BLaER1 treated with 17β-estradiol and CSF1 and Interleukin-3, amounts not matched to agents 10 nM and 100 nM (cell line): Measurements from ENCODE around the gene ABHD14A.

Experiments
- H3K27ac ChIP-seq, 11 experiments: shearing (Covaris generic); formaldehyde crosslinking; 2 replicates each; pipeline ENCODE4 v1.8.1; 2022
- H3K27me3 ChIP-seq, 11 experiments: shearing (Covaris generic); formaldehyde crosslinking; 2 replicates each; pipeline ENCODE4 v1.8.1; 2022
- H3K36me3 ChIP-seq, 11 experiments: shearing (Covaris generic); formaldehyde crosslinking; 2 replicates each; pipeline ENCODE4 v1.8.1; 2022
- H3K4me1 ChIP-seq, 10 experiments: shearing (Covaris generic); formaldehyde crosslinking; 2 replicates each; pipeline ENCODE4 v1.8.1; 2022
- H3K4me2 ChIP-seq, 11 experiments: shearing (Covaris generic); formaldehyde crosslinking; 2 replicates each; pipeline ENCODE4 v1.8.1; 2022
- H3K4me3 ChIP-seq, 10 experiments: shearing (Covaris generic); formaldehyde crosslinking; 2 replicates each; pipeline ENCODE4 v1.8.1; 2022
- H3K9ac ChIP-seq, 11 experiments: shearing (Covaris generic); formaldehyde crosslinking; 2 replicates each; pipeline ENCODE4 v1.8.1; 2022
- H3K9me3 ChIP-seq, 11 experiments: shearing (Covaris generic); formaldehyde crosslinking; replicated peaks in 1 of 11; 2 replicates each; pipeline ENCODE4 v1.8.1; 2022
- H4K20me1 ChIP-seq, 11 experiments: shearing (Covaris generic); formaldehyde crosslinking; 2 replicates each; pipeline ENCODE4 v1.8.1; 2022
- Cebpa-rat ChIP-seq, 11 experiments: shearing (Covaris generic); IDR thresholded peaks; 2 replicates each; pipeline ENCODE4 v1.8.1; 2022

Gene ABHD14A

GRCh38 chr3:51959651-51960050 lies 15.2 kb upstream of the ABHD14A start:
- Histone ChIP-seq H3K27me3 (peaks cover 27 to 33% (median 30%) of the 10 kb centered on the region in 11 experiments), H3K4me3 (no peak overlapping the region), H3K9me3 (no peaks in the 10 kb centered on the region), H3K9ac (no peak overlapping the region), H3K27ac (no peak overlapping the region), H3K4me2 (no peak overlapping the region), H4K20me1 (peaks cover 0 to 75% (median 26%) of the 10 kb centered on the region in 11 experiments; a peak in 15 of 22 replicates), H3K36me3 (peaks cover 8 to 48% (median 38%) of the 10 kb centered on the region in 11 experiments), H3K4me1 (peaks cover 25 to 70% (median 45%) of the 10 kb centered on the region in 10 experiments)
- no peak for TF ChIP-seq Cebpa-rat (IDR thresholded peaks at IDR 0.05)

DNA sequence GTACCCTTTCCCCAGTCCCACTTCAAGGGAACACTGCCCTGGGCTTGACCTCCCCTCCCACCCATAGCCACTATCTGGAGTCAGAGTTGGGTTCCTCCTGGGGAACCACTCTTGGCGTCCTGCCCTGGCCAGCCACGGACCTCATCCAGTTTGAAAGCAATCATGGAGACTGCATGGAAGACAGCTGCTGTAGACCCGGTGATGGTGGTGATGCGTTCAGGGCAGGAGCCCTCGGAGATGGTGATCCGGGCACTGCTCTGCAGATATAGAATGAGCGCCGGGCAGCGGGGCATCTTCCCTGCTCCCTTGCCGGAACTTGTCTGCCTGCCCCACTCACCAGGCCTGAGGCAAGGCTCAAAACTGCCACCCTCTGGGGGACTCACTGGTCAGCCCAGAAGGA lies 14.5 kb upstream of the ABHD14A start:
- TF ChIP-seq Cebpa-rat (IDR thresholded peaks at IDR 0.05), result no peak
- peaks cover 0 to 68% (median 24%) of the 10 kb centered on the region in 11 experiments; a peak in 15 of 22 replicates for H4K20me1 ChIP-seq

DNA sequence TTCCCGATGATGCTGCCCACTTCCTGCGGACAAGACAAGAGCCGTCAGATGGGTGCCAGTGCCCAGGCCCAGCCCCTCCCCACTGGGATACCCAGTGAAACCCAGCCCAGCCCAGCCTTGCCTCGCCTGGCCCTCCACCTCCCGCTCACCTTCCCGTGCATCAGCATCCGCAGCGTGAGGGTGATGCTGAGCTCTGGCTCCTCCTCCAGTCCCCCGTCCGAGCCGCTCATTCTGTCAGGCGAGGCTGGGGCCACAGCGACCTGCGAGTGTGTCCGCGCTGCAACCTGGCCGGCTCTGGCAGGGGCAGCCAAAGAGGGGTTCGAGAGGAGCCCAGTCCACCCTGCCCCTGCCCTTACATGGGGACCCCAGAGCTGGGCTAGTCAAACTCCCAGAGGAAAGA lies 13.9 kb upstream of the ABHD14A start:
- Histone ChIP-seq H3K27me3 (peaks cover 14 to 20% (median 17%) of the 10 kb centered on the region in 11 experiments), H3K4me1 (peaks cover 28 to 70% (median 47%) of the 10 kb centered on the region in 10 experiments), H3K27ac (no peak overlapping the region), H3K9ac (no peak overlapping the region), H3K36me3 (peaks cover 8 to 53% (median 38%) of the 10 kb centered on the region in 11 experiments), H3K4me3 (no peak overlapping the region), H3K4me2 (no peak overlapping the region), H4K20me1 (peaks cover 0 to 62% (median 18%) of the 10 kb centered on the region in 11 experiments; a peak in 15 of 22 replicates), H3K9me3 (no peaks in the 10 kb centered on the region)
- no peak for TF ChIP-seq Cebpa-rat (IDR thresholded peaks at IDR 0.05)

More for the DNA sequence above, 14.5 kb upstream of the ABHD14A start:
- Histone ChIP-seq H3K4me2 (no peak overlapping the region), H3K36me3 (peaks cover 8 to 53% (median 38%) of the 10 kb centered on the region in 11 experiments), H3K4me3 (no peak overlapping the region), H3K4me1 (peaks cover 26 to 70% (median 47%) of the 10 kb centered on the region in 10 experiments), H3K27me3 (peaks cover 20 to 26% (median 23%) of the 10 kb centered on the region in 11 experiments), H3K9ac (no peak overlapping the region), H3K9me3 (no peaks in the 10 kb centered on the region), H3K27ac (no peak overlapping the region)

DNA sequence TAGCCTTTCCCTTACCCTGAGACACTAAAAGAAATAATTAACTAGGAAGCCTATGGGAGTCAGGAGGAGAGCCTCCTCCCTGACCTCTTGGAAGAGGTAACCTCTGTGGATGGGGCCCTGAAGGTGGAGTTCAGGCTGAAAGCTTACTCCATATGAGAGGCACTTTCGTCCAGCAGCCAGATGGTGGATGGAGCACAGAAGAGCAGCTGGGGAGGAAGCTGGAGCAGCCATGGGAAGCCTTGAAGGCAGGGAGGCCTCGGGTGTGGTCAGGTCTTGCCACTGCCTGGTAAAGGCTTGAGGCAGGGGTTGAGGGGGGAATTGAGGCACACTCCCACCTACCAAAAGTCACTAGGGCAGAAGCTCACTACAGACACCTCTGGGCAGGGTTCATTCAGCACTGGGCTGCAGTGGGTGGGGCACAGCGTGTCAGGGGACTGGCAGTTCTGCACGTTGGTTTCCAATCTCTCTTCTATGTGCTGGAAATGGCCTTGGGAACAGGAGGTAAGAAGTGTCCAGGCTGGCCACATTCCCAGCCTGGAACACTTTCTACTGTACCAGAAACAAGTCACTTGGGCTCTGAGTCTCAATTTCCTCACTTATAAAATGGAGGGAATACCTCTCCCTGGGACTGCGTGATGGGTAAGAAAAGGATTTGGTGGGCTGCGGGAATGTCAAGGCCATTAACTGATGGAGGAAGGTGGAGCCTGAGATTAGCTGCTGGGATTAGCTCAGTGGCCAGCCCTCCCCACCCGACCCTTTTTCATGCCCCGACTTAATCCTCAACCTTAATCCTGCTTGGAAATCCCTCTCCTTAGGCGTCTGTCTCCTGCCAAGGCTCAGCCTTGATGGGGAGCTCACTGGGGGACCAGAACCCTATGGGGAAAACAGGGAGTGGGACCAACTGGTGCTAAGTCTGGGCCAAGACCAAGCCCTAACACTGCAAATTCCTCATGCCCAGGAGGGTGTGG lies 13.0 kb upstream of the ABHD14A start:
- peaks cover 0 to 53% (median 10%) of the 10 kb centered on the region in 11 experiments; a peak in 13 of 22 replicates for H4K20me1 ChIP-seq
- no peak overlapping the region for H3K4me3 ChIP-seq
- H3K4me1 ChIP-seq, result peaks cover 28 to 70% (median 47%) of the 10 kb centered on the region in 10 experiments
- H3K9me3 ChIP-seq, result no peaks in the 10 kb centered on the region
- no peak for TF ChIP-seq Cebpa-rat (IDR thresholded peaks at IDR 0.05)
- peaks cover 8 to 50% (median 37%) of the 10 kb centered on the region in 11 experiments for H3K36me3 ChIP-seq
- H3K4me2 ChIP-seq, result peak overlapping the region in 3 of 11 experiments; percentile 3 to 21 (median 19); a peak in 2 of 22 replicates
- peak overlapping the region in 1 of 11 experiments; percentile 18; a peak in 1 of 22 replicates for H3K9ac ChIP-seq
- peaks cover 5 to 11% (median 8%) of the 10 kb centered on the region in 11 experiments for H3K27me3 ChIP-seq
- no peak overlapping the region for H3K27ac ChIP-seq

DNA sequence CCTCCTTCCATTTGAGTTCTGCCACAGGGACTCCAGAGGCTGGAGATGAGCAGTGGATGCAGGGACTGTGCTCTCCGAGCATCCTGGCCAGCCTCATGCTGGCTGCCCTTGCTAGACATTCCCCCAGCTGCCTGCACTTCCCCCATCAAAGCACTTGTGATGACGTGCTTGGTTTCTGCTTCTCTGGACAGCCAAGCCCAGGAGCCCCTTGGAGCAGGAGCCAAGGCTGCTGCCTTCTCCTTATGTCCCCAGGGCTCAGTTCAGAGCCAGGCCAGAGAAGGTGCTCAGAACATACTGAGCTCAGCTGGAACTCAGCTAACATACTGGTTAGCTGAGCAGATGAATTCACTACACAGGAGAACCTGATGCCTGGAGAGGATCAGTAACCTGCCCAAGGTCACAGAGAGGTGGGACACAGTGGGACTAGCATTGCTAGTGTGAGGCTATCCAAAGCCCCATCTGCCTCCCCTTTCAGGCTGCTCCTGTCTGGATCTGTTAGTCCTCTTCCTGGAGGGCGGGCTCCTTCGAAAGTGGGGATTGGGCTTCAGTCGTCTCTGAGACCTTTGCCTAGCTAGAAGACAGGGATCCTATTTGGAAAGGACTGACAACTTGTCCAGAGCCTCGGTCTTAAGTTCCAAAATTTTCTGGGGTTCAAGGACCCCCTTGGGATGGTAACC lies 11.9 kb upstream of the ABHD14A start:
- Histone ChIP-seq H3K27ac (no peak overlapping the region), H3K9ac (0 out of 22 replicates have a peak overlapping the region, but pooled peaks of 2 of the 11 experiments have one; percentile 20 to 23)

DNA sequence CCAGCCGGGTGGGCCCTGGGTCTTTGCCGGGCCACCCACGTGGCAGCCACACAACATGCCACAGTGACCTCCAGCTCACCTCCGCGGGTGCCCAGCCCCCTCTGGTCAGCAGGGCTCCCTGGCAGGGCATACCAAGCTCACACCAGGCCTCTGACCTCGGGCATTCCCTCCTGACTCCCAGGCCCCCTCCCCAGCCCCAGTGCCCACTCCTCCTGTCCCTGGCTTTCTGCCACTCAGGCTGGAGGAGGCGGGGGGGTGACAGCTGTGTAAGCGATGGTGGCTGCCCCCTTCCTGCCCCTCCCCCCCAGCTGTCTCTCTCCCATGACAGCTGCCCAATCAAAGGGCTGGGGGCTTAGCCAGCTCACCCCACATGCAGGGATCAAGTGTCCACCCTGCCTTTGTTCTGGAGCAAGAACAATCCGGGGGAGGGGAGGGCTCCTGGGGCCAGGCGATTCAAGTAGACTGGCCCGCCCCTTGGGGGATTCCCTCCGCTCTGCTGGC lies 10.9 kb upstream of the ABHD14A start:
- H3K4me3 ChIP-seq, result no peak overlapping the region
- no peak overlapping the region for H3K27ac ChIP-seq

More for the DNA sequence above, 11.9 kb upstream of the ABHD14A start:
- Histone ChIP-seq H3K4me2 (peak overlapping the region in 2 of 11 experiments; percentile 10 to 20; a peak in 1 of 22 replicates), H3K36me3 (peaks cover 8 to 40% (median 30%) of the 10 kb centered on the region in 11 experiments), H3K9me3 (no peaks in the 10 kb centered on the region), H3K27me3 (peaks cover 0 to under 1% (median 0%) of the 10 kb centered on the region in 11 experiments; a peak in 1 of 22 replicates), H3K4me3 (no peak overlapping the region), H4K20me1 (peaks cover 0 to 44% (median 8%) of the 10 kb centered on the region in 11 experiments; a peak in 9 of 22 replicates), H3K4me1 (peaks cover 18 to 63% (median 44%) of the 10 kb centered on the region in 10 experiments)
- no peak for TF ChIP-seq Cebpa-rat (IDR thresholded peaks at IDR 0.05)

DNA sequence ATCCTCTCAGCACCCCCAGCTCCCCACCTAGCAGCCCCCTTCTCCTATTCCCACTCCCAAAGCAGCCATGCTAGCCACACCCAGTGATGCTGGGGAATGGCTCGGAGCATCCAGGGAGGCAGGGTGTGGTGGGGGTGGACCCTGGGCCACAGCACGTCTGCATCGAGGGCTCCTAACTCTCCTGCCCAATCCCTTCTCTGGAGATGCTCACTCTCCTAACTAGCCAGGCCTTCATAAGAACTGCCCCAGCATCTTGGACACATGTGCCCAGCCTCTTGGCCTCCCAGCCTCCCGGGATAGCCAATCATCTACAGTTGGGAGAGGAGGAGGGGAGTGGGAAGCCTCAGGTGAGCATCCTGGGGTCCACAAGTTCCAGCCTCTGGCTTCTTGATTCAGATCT lies 10.3 kb upstream of the ABHD14A start:
- H3K4me2 ChIP-seq, result peak overlapping the region in 9 of 11 experiments; percentile 15 to 99 (median 93); a peak in 11 of 22 replicates
- H3K4me1 ChIP-seq, result peaks cover 30 to 76% (median 58%) of the 10 kb centered on the region in 10 experiments
- no peak overlapping the region for H3K27ac ChIP-seq
- no peak overlapping the region for H3K4me3 ChIP-seq
- TF ChIP-seq Cebpa-rat (IDR thresholded peaks at IDR 0.05), result no peak
- H3K9ac ChIP-seq, result peak overlapping the region in 1 of 11 experiments; percentile 16; a peak in 1 of 22 replicates
- peaks cover 7 to 29% (median 15%) of the 10 kb centered on the region in 11 experiments; a peak in 21 of 22 replicates for H3K36me3 ChIP-seq
- peaks cover 0 to 56% (median 11%) of the 10 kb centered on the region in 11 experiments; a peak in 15 of 22 replicates for H4K20me1 ChIP-seq
- H3K9me3 ChIP-seq, result no peaks in the 10 kb centered on the region
- H3K27me3 ChIP-seq, result no peaks in the 10 kb centered on the region

More for the DNA sequence above, 10.9 kb upstream of the ABHD14A start:
- peaks cover 0 to 51% (median 9%) of the 10 kb centered on the region in 11 experiments; a peak in 13 of 22 replicates for H4K20me1 ChIP-seq
- no peak for TF ChIP-seq Cebpa-rat (IDR thresholded peaks at IDR 0.05)
- H3K36me3 ChIP-seq, result peaks cover 8 to 30% (median 21%) of the 10 kb centered on the region in 11 experiments
- H3K9me3 ChIP-seq, result no peaks in the 10 kb centered on the region
- peak overlapping the region in 6 of 11 experiments; percentile 93 to 99 (median 96); a peak in 7 of 22 replicates for H3K4me2 ChIP-seq
- H3K9ac ChIP-seq, result no peak overlapping the region
- peaks cover 25 to 71% (median 52%) of the 10 kb centered on the region in 10 experiments for H3K4me1 ChIP-seq
- H3K27me3 ChIP-seq, result no peaks in the 10 kb centered on the region

- peak overlapping the region in 6 of 11 experiments; percentile 86 to 95 (median 90); a peak in 10 of 22 replicates for H3K9ac ChIP-seq
- peaks cover 0 to 58% (median 25%) of the 10 kb centered on the region in 11 experiments; a peak in 15 of 22 replicates for H4K20me1 ChIP-seq
- H3K27me3 ChIP-seq, result no peaks in the 10 kb centered on the region
- TF ChIP-seq Cebpa-rat (IDR thresholded peaks at IDR 0.05), result no peak
- H3K9me3 ChIP-seq, result no peaks in the 10 kb centered on the region
- H3K4me1 ChIP-seq, result peaks cover 41 to 91% (median 73%) of the 10 kb centered on the region in 10 experiments
- H3K36me3 ChIP-seq, result peaks cover 0 to 28% (median 2%) of the 10 kb centered on the region in 11 experiments; a peak in 11 of 22 replicates
- peak overlapping the region; percentile 76 to 99 (median 97) for H3K4me2 ChIP-seq
- peak overlapping the region in 1 of 11 experiments; percentile 94; a peak in 2 of 22 replicates for H3K27ac ChIP-seq
- H3K4me3 ChIP-seq, result peak overlapping the region in 6 of 10 experiments; percentile 67 to 79 (median 73); a peak in 5 of 20 replicates
Measured at GRCh38 chr3:51966016-51966415, 8.8 kb upstream of the ABHD14A start.
